Activated CD4-positive, CD25-positive, alpha-beta regulatory T cell (primary cell): ENCODE results near the gene PDE6A.

Experiments
- DNase-seq, 4 experiments: peaks; one replicate each; lab custom pipeline; 2025; lab: John Stamatoyannopoulos, UW

The PDE6A gene

GRCh38 chr5:149836451-149837139 is 108.0 kb downstream of the PDE6A start:
- DNase-seq = no peak

GRCh38 chr5:149834246-149834855 is 110.2 kb downstream of the PDE6A start:
- peak in 3 of 4 experiments; percentile 8 to 19 (median 11) for DNase-seq

GRCh38 chr5:149833116-149833827 is 111.3 kb downstream of the PDE6A start:
- no peak for DNase-seq

GRCh38 chr5:149832636-149833035 is 112.0 kb downstream of the PDE6A start:
- DNase-seq = no peak

- DNase-seq = no peak
Measured at GRCh38 chr5:149831492-149831891, 113.1 kb downstream of the PDE6A start.

- no peak for DNase-seq
Measured at GRCh38 chr5:149830579-149830978, 114.0 kb downstream of the PDE6A start.

- no peak for DNase-seq
Measured at GRCh38 chr5:149829954-149830353, 114.6 kb downstream of the PDE6A start.

- DNase-seq = peak; percentile 48 to 74 (median 58)
Measured at GRCh38 chr5:149828161-149829011, 116.2 kb downstream of the PDE6A start.

GRCh38 chr5:149827546-149827945 is 117.0 kb downstream of the PDE6A start:
- no peak for DNase-seq

GRCh38 chr5:149827086-149827485 is 117.5 kb downstream of the PDE6A start:
- DNase-seq = no peak

- DNase-seq = no peak
Measured at GRCh38 chr5:149826574-149826973, 118.0 kb downstream of the PDE6A start.

GRCh38 chr5:149824846-149825245 is 119.7 kb downstream of the PDE6A start:
- no peak for DNase-seq

GRCh38 chr5:149824120-149824519 is 120.5 kb downstream of the PDE6A start:
- DNase-seq = no peak

GRCh38 chr5:149823375-149823774 is 121.2 kb downstream of the PDE6A start:
- DNase-seq = no peak

GRCh38 chr5:149822301-149822700 is 122.3 kb downstream of the PDE6A start:
- no peak for DNase-seq

- DNase-seq = no peak
Measured at GRCh38 chr5:149820536-149821510, 123.8 kb downstream of the PDE6A start.

GRCh38 chr5:149820012-149820411 is 124.6 kb downstream of the PDE6A start:
- no peak for DNase-seq

GRCh38 chr5:149818116-149818515 is 126.5 kb downstream of the PDE6A start:
- no peak for DNase-seq

GRCh38 chr5:149817539-149818060 is 127.0 kb downstream of the PDE6A start:
- DNase-seq = no peak

GRCh38 chr5:149816661-149817060 is 127.9 kb downstream of the PDE6A start:
- DNase-seq = no peak

GRCh38 chr5:149811453-149811852 is 133.1 kb downstream of the PDE6A start:
- no peak for DNase-seq
